MCF 10A (cell line): ENCODE results near the gene MYO1C. TPM values are rescaled to one million over a fixed set of nuclear protein-coding genes. Genes with fewer than 3 reads are reported as not detected.
A peak's percentile ranks its signal among the peaks of the same experiment; 100 is the strongest.
"Not testable (repeated sequence)": the region's sequence is repeated elsewhere in the genome, so short reads cannot be mapped to it uniquely, and the experiment has no call there.

Source experiments
- BruUV-seq: library from RNA; stranded (reverse); fragments of 400-500 nt; replicated peaks from 2 replicates; lab custom pipeline; 2021; lab: Mats Ljungman, UMichigan
- CTCF ChIA-PET: fragments of 300-600 bp; sonication (Branson Sonifier 250); formaldehyde crosslinking; extraction: SDS; loops from one replicate; lab custom pipeline; 2021; ENCODE audit warnings: antibody characterized with exemption, inconsistent platforms; lab: Yijun Ruan, JAX
- POLR2A ChIA-PET: fragments of 300-600, 350-650 bp; sonication (Branson Sonifier 250); formaldehyde crosslinking; extraction: SDS; loops from one replicate; lab custom pipeline; 2020; ENCODE audit warnings: antibody characterized with exemption, inconsistent platforms; lab: Yijun Ruan, JAX
- DNase-seq: peaks from one replicate; pipeline ENCODE4 v3.0.0-alpha.2; 2018; ENCODE audit not compliant: unreplicated experiment
- H3K27ac Mint-ChIP-seq: one replicate; pipeline ENCODE4 v1.8.0; 2022; ENCODE audit warnings: mild to moderate bottlenecking, low read depth, mixed read lengths; ENCODE audit not compliant: unreplicated experiment
- H3K27me3 Mint-ChIP-seq: one replicate; pipeline ENCODE4 v1.8.0; 2022; ENCODE audit warnings: mixed read lengths; ENCODE audit not compliant: insufficient read depth, unreplicated experiment
- H3K36me3 Mint-ChIP-seq: one replicate; pipeline ENCODE4 v1.8.0; 2022; ENCODE audit warnings: mild to moderate bottlenecking, moderate library complexity, mixed read lengths; ENCODE audit not compliant: insufficient read depth, unreplicated experiment
- H3K4me1 Mint-ChIP-seq: one replicate; pipeline ENCODE4 v1.8.0; 2022; ENCODE audit warnings: mixed read lengths; ENCODE audit not compliant: insufficient read depth, unreplicated experiment
- H3K4me3 Mint-ChIP-seq: one replicate; pipeline ENCODE4 v1.8.0; 2022; ENCODE audit warnings: mild to moderate bottlenecking, moderate library complexity, mixed read lengths; ENCODE audit not compliant: unreplicated experiment
- H3K9me3 Mint-ChIP-seq: one replicate; pipeline ENCODE4 v1.8.0; 2022; ENCODE audit warnings: mixed read lengths; ENCODE audit not compliant: unreplicated experiment
- intact Hi-C: fragments of 100-400 bp; cut with micrococcal nuclease; formaldehyde crosslinking; loops from 2 replicates; pipeline ENCODE4 v1.14.1; 2022
- total RNA-seq: library from RNA; stranded (reverse); gene quantifications from 2 replicates; pipeline ENCODE4 v1.2.3, GENCODE V29; 2022
- TF ChIP-seq, protein P1 (sequence below): fragments of 200-600 bp; IDR thresholded peaks from one replicate; pipeline ENCODE4 v1.8.0; 2022; ENCODE audit warnings: antibody characterized with exemption, mild to moderate bottlenecking; ENCODE audit not compliant: unreplicated experiment

MYO1C gene
- total RNA-seq, 1 experiment from 2014 or later, result 216 TPM

DNA sequence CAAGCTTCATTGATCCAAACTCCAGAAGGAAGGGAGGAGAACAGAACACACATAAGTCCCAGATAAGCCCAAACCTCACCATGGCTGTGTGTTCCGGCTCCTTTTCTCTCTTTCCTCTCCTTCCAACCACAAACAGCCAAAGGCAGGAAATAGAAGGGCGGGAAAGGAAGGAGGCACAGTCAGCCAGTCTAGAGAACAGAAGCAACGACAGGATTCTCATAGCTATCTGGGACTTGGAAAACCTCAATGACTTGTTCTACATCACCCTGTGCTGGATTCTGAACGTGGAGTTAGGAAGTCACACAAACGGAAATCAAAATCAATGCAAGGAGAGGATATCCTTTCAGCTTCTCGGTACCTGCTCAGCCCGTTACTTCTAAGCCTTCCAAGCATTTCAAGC is 45.4 kb downstream of the MYO1C start:
- Mint-ChIP-seq H3K4me3 (no peak overlapping the region), H3K9me3 (no peaks in the 10 kb centered on the region), H3K36me3 (peaks cover 42% of the 10 kb centered on the region), H3K27ac (no peak overlapping the region), H3K27me3 (no peaks in the 10 kb centered on the region), H3K4me1 (peaks cover 5% of the 10 kb centered on the region)
- no peak for DNase-seq
- no TSS peak for BruUV-seq
- POLR2A ChIA-PET, result no interaction called here
- CTCF ChIA-PET, result interaction anchor here (0.6 kb wide), 2 partner anchors 67 to 87 kb away, joined by 4 to 5 read pairs; no protein-coding TSS in a partner anchor
- TF ChIP-seq, protein P1, sequence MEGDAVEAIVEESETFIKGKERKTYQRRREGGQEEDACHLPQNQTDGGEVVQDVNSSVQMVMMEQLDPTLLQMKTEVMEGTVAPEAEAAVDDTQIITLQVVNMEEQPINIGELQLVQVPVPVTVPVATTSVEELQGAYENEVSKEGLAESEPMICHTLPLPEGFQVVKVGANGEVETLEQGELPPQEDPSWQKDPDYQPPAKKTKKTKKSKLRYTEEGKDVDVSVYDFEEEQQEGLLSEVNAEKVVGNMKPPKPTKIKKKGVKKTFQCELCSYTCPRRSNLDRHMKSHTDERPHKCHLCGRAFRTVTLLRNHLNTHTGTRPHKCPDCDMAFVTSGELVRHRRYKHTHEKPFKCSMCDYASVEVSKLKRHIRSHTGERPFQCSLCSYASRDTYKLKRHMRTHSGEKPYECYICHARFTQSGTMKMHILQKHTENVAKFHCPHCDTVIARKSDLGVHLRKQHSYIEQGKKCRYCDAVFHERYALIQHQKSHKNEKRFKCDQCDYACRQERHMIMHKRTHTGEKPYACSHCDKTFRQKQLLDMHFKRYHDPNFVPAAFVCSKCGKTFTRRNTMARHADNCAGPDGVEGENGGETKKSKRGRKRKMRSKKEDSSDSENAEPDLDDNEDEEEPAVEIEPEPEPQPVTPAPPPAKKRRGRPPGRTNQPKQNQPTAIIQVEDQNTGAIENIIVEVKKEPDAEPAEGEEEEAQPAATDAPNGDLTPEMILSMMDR, result no peak
- intact Hi-C loops, result no loop called here

DNA sequence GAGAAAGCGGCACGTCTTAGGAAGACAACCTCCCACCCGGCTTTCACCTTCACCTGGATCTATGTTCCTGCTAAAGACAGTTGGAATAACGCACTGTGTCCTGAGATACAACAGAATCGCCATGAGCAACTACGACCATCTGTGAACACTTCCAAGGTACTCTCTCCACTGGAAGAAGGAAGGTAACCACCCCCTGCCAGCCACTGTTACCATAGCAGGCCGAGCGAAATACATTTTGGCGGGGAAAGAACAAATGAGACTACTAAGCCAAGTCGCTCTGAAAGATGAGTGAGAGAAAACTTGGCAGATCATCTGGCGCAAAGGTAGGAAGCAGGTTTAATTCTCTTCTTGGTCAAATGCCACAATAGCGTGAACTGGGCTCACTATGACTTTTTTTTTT is 46.3 kb downstream of the MYO1C start:
- no TSS peak for BruUV-seq
- ChIA-PET CTCF (interaction anchor here (0.6 kb wide), 1 partner anchor 86 kb away, joined by 5 read pairs; no protein-coding TSS in a partner anchor), POLR2A (interaction anchor here (1.2 kb wide), 1 partner anchor 33 kb away, joined by 3 read pairs; no protein-coding TSS in a partner anchor)
- Mint-ChIP-seq H3K27ac (peak overlapping the region; percentile 12), H3K4me3 (no peak overlapping the region), H3K36me3 (peaks cover 39% of the 10 kb centered on the region), H3K4me1 (peaks cover 5% of the 10 kb centered on the region), H3K27me3 (no peaks in the 10 kb centered on the region), H3K9me3 (no peaks in the 10 kb centered on the region)
- intact Hi-C loops, result no loop called here
- DNase-seq, result no peak
- TF ChIP-seq, protein P1, result no peak

DNA sequence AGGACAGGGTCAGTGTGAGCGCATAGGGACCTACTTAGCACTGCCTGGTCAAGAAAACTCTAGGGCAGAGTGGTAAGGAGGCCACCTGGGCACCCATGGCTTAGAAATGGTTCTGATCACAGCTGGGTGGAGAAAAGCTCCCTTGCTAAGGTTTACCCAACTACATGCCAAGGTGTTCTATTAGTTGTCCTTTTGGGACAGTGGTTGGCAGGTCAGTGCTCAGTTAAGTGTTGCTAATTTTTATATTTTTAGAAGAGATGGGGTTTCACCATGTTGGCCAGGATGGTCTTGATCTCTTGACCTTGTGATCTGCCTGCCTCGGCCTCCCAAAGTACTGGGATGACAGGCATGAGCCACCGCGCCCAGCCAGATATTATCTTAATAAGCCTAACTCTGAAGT is 46.8 kb downstream of the MYO1C start:
- POLR2A ChIA-PET, result interaction anchor here (1.2 kb wide), 1 partner anchor 33 kb away, joined by 3 read pairs; no protein-coding TSS in a partner anchor
- H3K4me1 Mint-ChIP-seq, DNase-seq, H3K4me3 Mint-ChIP-seq, BruUV-seq, H3K9me3 Mint-ChIP-seq, intact Hi-C loops, H3K27me3 Mint-ChIP-seq, CTCF ChIA-PET: not testable (repeated sequence)
- Mint-ChIP-seq H3K36me3 (peaks cover 40% of the 10 kb centered on the region), H3K27ac (peak overlapping the region; percentile 31)

DNA sequence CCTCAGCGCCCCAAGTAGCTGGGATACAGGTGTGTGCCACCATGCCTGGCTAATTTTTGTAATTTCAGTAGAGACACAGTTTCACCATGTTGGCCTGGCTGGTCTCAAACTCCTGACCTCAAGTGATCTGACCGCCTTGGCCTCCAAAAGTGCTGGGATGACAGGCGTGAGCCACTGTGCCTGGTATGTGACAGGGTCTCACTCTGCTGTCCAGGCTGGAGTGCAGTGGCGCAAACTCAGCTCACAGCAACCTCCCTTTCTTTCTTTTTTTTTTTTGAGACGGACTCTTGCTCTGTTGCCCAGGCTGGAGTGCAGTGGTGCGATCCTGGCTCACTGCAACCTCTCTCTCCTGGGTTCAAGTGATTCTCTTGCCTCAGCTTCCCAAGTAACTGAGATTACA is 49.8 kb downstream of the MYO1C start:
- BruUV-seq, H3K27ac Mint-ChIP-seq, H3K27me3 Mint-ChIP-seq, H3K4me1 Mint-ChIP-seq, intact Hi-C loops, H3K9me3 Mint-ChIP-seq, H3K4me3 Mint-ChIP-seq, CTCF ChIA-PET, DNase-seq: not testable (repeated sequence)
- H3K36me3 Mint-ChIP-seq, result peaks cover 44% of the 10 kb centered on the region
- POLR2A ChIA-PET, result interaction anchor here (0.7 to 2.1 kb wide), 2 partner anchors 8 to 74 kb away, joined by 3 to 8 read pairs; no protein-coding TSS in a partner anchor

DNA sequence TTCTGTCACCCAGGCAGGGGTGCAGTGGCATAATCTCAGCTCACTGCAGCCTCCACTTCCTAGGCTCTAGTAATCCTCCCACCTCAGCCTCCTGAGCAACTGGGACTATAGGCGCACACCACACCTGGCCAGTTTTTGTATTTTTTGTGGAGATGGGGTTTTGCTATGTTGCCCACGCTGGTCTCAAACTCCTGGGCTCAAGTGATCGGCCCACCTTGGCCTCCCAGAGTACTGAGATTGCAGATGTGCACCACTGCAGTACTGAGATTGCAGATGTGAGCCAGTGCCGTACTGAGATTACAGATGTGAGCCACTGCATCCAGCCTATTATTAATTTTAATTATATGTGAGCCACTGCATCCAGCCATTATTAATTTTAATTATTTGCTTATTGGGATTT is 50.3 kb downstream of the MYO1C start:
- CTCF ChIA-PET, result no interaction called here
- H3K4me3 Mint-ChIP-seq, result no peak overlapping the region
- no peak for DNase-seq

More for the DNA sequence above, 50.3 kb downstream of the MYO1C start:
- TF ChIP-seq, protein P1, result no peak
- peaks cover 48% of the 10 kb centered on the region for H3K36me3 Mint-ChIP-seq
- no peaks in the 10 kb centered on the region for H3K27me3 Mint-ChIP-seq
- H3K9me3 Mint-ChIP-seq, result no peaks in the 10 kb centered on the region
- POLR2A ChIA-PET, result interaction anchor here (0.6 kb wide), 1 partner anchor 19 kb away, joined by 3 read pairs; no protein-coding TSS in a partner anchor
- H3K27ac Mint-ChIP-seq, result no peak overlapping the region
- BruUV-seq, result no TSS peak
- no peaks in the 10 kb centered on the region for H3K4me1 Mint-ChIP-seq
- intact Hi-C loops, result no loop called here
